Measurements from ENCODE around the gene AIF1.

Gene AIF1

GRCh38 chr6:31614684-31615578, at the start of gene AIF1:
AIF1 (plus strand) TSS chr6:31615234; CDS start chr6:31615330, 96 bp downstream.
- no peak for DNase-seq

- DNase-seq, result peak; percentile 37
Observed at GRCh38 chr6:31567531-31568370, 47.3 kb upstream of the AIF1 start.

GRCh38 chr6:31568537-31568961, 46.5 kb upstream of the AIF1 start:
- DNase-seq, result peak; percentile 86

- no peak for DNase-seq
Observed at GRCh38 chr6:31569861-31570536, 45.0 kb upstream of the AIF1 start.

- peak; percentile 73 for DNase-seq
Observed at GRCh38 chr6:31572041-31572911, 42.8 kb upstream of the AIF1 start, which contains the start of gene LTA. LTA (plus strand) TSS chr6:31572289; CDS start chr6:31572743, 454 bp downstream.

GRCh38 chr6:31573239-31574105, 41.6 kb upstream of the AIF1 start:
- DNase-seq, result no peak

- no peak for DNase-seq
Observed at GRCh38 chr6:31574106-31575061, 40.6 kb upstream of the AIF1 start.

- DNase-seq, result peak; percentile 89
Observed at GRCh38 chr6:31575335-31575901, 39.6 kb upstream of the AIF1 start, which contains the start of gene TNF. TNF (plus strand) TSS chr6:31575565; CDS start chr6:31575742, 177 bp downstream.

GRCh38 chr6:31575952-31576685, 38.9 kb upstream of the AIF1 start:
- no peak for DNase-seq

GRCh38 chr6:31576897-31577578, 38.0 kb upstream of the AIF1 start:
- peak; percentile 53 for DNase-seq

GRCh38 chr6:31577579-31577966, 37.5 kb upstream of the AIF1 start:
- DNase-seq, result no peak

- DNase-seq, result no peak
Observed at GRCh38 chr6:31578184-31579118, 36.6 kb upstream of the AIF1 start.

- DNase-seq, result no peak
Observed at GRCh38 chr6:31579119-31579505, 35.9 kb upstream of the AIF1 start.

GRCh38 chr6:31579546-31580437, 35.2 kb upstream of the AIF1 start:
- no peak for DNase-seq

GRCh38 chr6:31580438-31580740, 34.6 kb upstream of the AIF1 start:
- no peak for DNase-seq
